SU-DHL-6 (cell line): ENCODE data around the gene AMACR.

Experiments used
- H2AFZ ChIP-seq: fragments of 200-600 bp; sonication (generic); 2 replicates; pipeline ENCODE4 v1.6.1; 2014; ENCODE audit warnings: low read depth, mild to moderate bottlenecking, moderate library complexity, mixed read lengths, antibody characterized with exemption, low read length; ENCODE audit not compliant: severe bottlenecking
- H3F3A ChIP-seq: fragments of 200-600 bp; shearing (Covaris generic); 2 replicates; pipeline ENCODE4 v1.6.0; 2016; ENCODE audit warnings: antibody characterized with exemption, mild to moderate bottlenecking; ENCODE audit not compliant: insufficient read depth
- H3K27ac ChIP-seq: fragments of 200-600 bp; sonication (generic); 2 replicates; pipeline ENCODE4 v1.5.1; 2016; ENCODE audit warnings: low read depth, mild to moderate bottlenecking, low read length, moderate library complexity, mixed read lengths
- H3K27me3 ChIP-seq: fragments of 200-600 bp; sonication (generic), shearing (Covaris generic); 2 replicates; pipeline ENCODE4 v1.6.0; 2014; ENCODE audit warnings: mild to moderate bottlenecking, low read length
- H3K36me3 ChIP-seq: fragments of 200-600 bp; sonication (generic); 2 replicates; pipeline ENCODE4 v1.6.1; 2014; ENCODE audit warnings: mild to moderate bottlenecking, low read length, mixed read lengths
- H3K4me2 ChIP-seq: fragments of 300-600, 200-600 bp; shearing (Covaris generic), sonication (generic); 2 replicates; pipeline ENCODE4 v1.6.0; 2014; ENCODE audit warnings: low read length, low read depth, mild to moderate bottlenecking; ENCODE audit not compliant: poor library complexity, severe bottlenecking
- H3K4me3 ChIP-seq: fragments of 200-600 bp; sonication (generic); 2 replicates; pipeline ENCODE4 v1.5.1; 2014; ENCODE audit warnings: antibody characterized with exemption, low read length, mild to moderate bottlenecking, mixed read lengths; ENCODE audit not compliant: insufficient read depth, poor library complexity, severe bottlenecking
- H3K79me2 ChIP-seq: fragments of 200-600 bp; sonication (generic); 2 replicates; pipeline ENCODE4 v1.6.1; 2014; ENCODE audit warnings: mild to moderate bottlenecking, low read length, moderate library complexity; ENCODE audit not compliant: insufficient read depth
- H3K9ac ChIP-seq: fragments of 200-600 bp; sonication (generic); 2 replicates; pipeline ENCODE4 v1.7.0; 2014; ENCODE audit warnings: mild to moderate bottlenecking, low read length
- H3K9me2 ChIP-seq: fragments of 200-600 bp; sonication (generic); replicated peaks from 2 replicates; pipeline ENCODE4 v1.6.1; 2014; ENCODE audit warnings: low read length; ENCODE audit not compliant: insufficient read depth
- H3K9me3 ChIP-seq: fragments of 200-600 bp; sonication (generic); 2 replicates; pipeline ENCODE4 v1.6.1; 2014; ENCODE audit warnings: low read length, mixed read lengths; ENCODE audit not compliant: insufficient read depth
- H4K20me1 ChIP-seq: fragments of 200-600 bp; sonication (generic); 2 replicates; pipeline ENCODE4 v1.6.1; 2014; ENCODE audit warnings: low read depth, mild to moderate bottlenecking, antibody characterized with exemption, low read length, moderate library complexity, mixed read lengths
- EZH2phosphoT487 ChIP-seq: fragments of 200-600 bp; sonication (generic), shearing (Covaris generic); conservative IDR thresholded peaks from 2 replicates; pipeline ENCODE4 v1.6.1; 2018; ENCODE audit warnings: mild to moderate bottlenecking, antibody characterized with exemption, low read length, moderate library complexity, mixed read lengths
- TF ChIP-seq, protein P1 (sequence below): fragments of 200-600 bp; sonication (generic); IDR thresholded peaks from one replicate; pipeline ENCODE4 v1.5.1; 2017; ENCODE audit warnings: antibody characterized with exemption, mild to moderate bottlenecking, low read length, moderate library complexity; ENCODE audit not compliant: insufficient read depth, poor library complexity, severe bottlenecking

AMACR gene

DNA sequence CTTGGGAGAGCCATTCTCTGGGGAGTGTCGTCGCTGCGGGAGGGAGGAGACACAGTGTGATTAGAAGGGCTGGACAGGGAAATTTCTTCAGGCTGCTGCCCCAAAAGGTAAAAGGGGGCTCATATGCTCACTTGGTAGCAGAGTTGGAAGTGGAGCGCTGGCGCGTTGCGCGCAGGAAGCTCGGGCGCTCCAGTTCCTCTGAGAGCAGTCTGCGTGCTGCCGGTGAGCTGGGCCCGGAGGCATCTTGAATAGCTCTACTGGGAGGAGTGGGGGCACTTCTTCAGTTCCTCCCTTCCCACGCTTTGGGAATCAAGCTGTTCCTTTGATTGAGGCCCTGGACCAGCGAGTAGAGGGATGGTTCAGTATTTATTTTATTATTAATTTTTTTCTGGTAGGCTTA is 69.0 kb downstream of the AMACR start:
- Histone ChIP-seq H3K9me3 (no peaks in the 10 kb centered on the region), H3K79me2 (no peaks in the 10 kb centered on the region), H3K9ac (no peak overlapping the region), H3K27me3 (no peaks in the 10 kb centered on the region), H3F3A (no peaks in the 10 kb centered on the region), H2AFZ (no peak overlapping the region), H3K36me3 (no peaks in the 10 kb centered on the region), H3K4me3 (no peak overlapping the region), H3K4me2 (no peak overlapping the region), H3K27ac (no peak overlapping the region), H3K9me2 (no peaks in the 10 kb centered on the region), H4K20me1 (no peaks in the 10 kb centered on the region)
- TF ChIP-seq EZH2phosphoT487, result no peak
- TF ChIP-seq, protein P1, sequence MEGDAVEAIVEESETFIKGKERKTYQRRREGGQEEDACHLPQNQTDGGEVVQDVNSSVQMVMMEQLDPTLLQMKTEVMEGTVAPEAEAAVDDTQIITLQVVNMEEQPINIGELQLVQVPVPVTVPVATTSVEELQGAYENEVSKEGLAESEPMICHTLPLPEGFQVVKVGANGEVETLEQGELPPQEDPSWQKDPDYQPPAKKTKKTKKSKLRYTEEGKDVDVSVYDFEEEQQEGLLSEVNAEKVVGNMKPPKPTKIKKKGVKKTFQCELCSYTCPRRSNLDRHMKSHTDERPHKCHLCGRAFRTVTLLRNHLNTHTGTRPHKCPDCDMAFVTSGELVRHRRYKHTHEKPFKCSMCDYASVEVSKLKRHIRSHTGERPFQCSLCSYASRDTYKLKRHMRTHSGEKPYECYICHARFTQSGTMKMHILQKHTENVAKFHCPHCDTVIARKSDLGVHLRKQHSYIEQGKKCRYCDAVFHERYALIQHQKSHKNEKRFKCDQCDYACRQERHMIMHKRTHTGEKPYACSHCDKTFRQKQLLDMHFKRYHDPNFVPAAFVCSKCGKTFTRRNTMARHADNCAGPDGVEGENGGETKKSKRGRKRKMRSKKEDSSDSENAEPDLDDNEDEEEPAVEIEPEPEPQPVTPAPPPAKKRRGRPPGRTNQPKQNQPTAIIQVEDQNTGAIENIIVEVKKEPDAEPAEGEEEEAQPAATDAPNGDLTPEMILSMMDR, result no peak

DNA sequence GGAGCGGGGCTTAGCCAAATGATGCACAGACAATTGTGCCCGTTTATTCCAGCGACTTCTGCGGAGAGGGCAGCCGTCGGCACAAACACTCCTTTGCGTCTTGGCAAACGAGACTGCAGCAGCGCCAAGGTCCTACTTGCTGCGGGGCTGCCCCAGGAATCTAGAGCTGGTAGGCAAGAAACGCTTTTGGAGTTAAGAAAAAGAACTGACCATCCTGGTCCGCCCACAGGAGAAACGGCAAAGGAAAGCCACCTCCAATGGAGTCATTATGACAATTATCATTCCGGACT is 69.4 kb downstream of the AMACR start:
- Histone ChIP-seq H2AFZ (no peak overlapping the region), H3K27ac (no peak overlapping the region), H3K9me2 (no peaks in the 10 kb centered on the region), H3K4me2 (no peak overlapping the region), H4K20me1 (no peaks in the 10 kb centered on the region), H3K4me3 (no peak overlapping the region), H3F3A (no peaks in the 10 kb centered on the region), H3K9ac (no peak overlapping the region), H3K9me3 (no peaks in the 10 kb centered on the region), H3K79me2 (no peaks in the 10 kb centered on the region), H3K36me3 (no peaks in the 10 kb centered on the region), H3K27me3 (no peaks in the 10 kb centered on the region)
- TF ChIP-seq, protein P1, result no peak
- TF ChIP-seq EZH2phosphoT487, result no peak

DNA sequence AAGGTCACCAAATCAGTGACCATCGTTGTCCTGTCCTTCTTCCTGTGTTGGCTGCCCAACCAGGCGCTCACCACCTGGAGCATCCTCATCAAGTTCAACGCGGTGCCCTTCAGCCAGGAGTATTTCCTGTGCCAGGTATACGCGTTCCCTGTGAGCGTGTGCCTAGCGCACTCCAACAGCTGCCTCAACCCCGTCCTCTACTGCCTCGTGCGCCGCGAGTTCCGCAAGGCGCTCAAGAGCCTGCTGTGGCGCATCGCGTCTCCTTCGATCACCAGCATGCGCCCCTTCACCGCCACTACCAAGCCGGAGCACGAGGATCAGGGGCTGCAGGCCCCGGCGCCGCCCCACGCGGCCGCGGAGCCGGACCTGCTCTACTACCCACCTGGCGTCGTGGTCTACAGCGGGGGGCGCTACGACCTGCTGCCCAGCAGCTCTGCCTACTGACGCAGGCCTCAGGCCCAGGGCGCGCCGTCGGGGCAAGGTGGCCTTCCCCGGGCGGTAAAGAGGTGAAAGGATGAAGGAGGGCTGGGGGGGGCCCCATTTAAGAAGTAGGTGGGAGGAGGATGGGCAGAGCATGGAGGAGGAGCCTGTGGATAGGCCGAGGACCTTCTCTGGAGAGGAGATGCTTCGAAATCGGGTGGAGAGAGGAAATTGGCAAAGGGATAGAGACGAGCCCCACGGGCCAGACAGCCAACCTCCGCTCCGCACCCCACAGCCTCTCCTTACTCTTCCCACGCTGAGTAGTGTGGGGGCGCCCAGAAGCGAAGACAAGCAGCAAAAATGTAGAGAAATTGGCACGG is 69.9 kb downstream of the AMACR start:
- Histone ChIP-seq H3K27me3 (no peaks in the 10 kb centered on the region), H3K9me3 (no peaks in the 10 kb centered on the region), H3K4me2 (no peak overlapping the region)

DNA sequence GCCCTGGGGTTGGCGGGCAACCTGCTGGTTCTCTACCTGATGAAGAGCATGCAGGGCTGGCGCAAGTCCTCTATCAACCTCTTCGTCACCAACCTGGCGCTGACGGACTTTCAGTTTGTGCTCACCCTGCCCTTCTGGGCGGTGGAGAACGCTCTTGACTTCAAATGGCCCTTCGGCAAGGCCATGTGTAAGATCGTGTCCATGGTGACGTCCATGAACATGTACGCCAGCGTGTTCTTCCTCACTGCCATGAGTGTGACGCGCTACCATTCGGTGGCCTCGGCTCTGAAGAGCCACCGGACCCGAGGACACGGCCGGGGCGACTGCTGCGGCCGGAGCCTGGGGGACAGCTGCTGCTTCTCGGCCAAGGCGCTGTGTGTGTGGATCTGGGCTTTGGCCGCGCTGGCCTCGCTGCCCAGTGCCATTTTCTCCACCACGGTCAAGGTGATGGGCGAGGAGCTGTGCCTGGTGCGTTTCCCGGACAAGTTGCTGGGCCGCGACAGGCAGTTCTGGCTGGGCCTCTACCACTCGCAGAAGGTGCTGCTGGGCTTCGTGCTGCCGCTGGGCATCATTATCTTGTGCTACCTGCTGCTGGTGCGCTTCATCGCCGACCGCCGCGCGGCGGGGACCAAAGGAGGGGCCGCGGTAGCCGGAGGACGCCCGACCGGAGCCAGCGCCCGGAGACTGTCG is 70.7 kb downstream of the AMACR start:
- Histone ChIP-seq H3K9me3 (no peaks in the 10 kb centered on the region), H3K36me3 (no peaks in the 10 kb centered on the region), H3K9ac (no peak overlapping the region), H3K9me2 (no peaks in the 10 kb centered on the region), H2AFZ (no peak overlapping the region), H3K4me3 (no peak overlapping the region), H3K27me3 (no peaks in the 10 kb centered on the region), H3K27ac (no peak overlapping the region), H3K4me2 (no peak overlapping the region), H4K20me1 (no peaks in the 10 kb centered on the region), H3F3A (no peaks in the 10 kb centered on the region), H3K79me2 (no peaks in the 10 kb centered on the region)
- TF ChIP-seq, protein P1, result no peak
- no peak for TF ChIP-seq EZH2phosphoT487

More for the DNA sequence above, 69.9 kb downstream of the AMACR start:
- Histone ChIP-seq H4K20me1 (no peaks in the 10 kb centered on the region), H3K79me2 (no peaks in the 10 kb centered on the region), H3K9me2 (no peaks in the 10 kb centered on the region), H3F3A (no peaks in the 10 kb centered on the region), H3K27ac (no peak overlapping the region), H2AFZ (no peak overlapping the region), H3K9ac (no peak overlapping the region), H3K4me3 (no peak overlapping the region), H3K36me3 (no peaks in the 10 kb centered on the region)
- TF ChIP-seq EZH2phosphoT487, result no peak
